ENCODE measurements around the gene PIK3CA. TPM values are rescaled to one million over a fixed set of nuclear protein-coding genes. Genes with fewer than 3 reads are reported as not detected.

PIK3CA gene
- total and polyA plus RNA-seq, 12 donors: 4.1 to 52.4 (median 24.6) TPM

GRCh38 chr3:179166561-179167201, 18.5 kb downstream of the PIK3CA start:
- intact Hi-C loops (cut with DNase I): no loop called here
- no peak for DNase-seq
- 9 to 25% (median 21%) methylated on average over 2 of the region's 2 CpGs for WGBS, 4 donors
- Histone ChIP-seq H3K9me3 (replicated peaks in 1 of 3) (peaks cover 0 to 9% (median 0%) of the 10 kb centered on the region in 3 donors), H3K36me3 (replicated peaks in 1 of 2) (no peaks in the 10 kb centered on the region), H3K27ac (no peak overlapping the region), H3K4me1 (replicated peaks in 1 of 2) (peaks cover 7 to 26% of the 10 kb centered on the region in 2 donors), H3K4me3 (no peak overlapping the region), H3K27me3 (no peaks in the 10 kb centered on the region)
- TF ChIP-seq POLR2A (IDR thresholded peaks at IDR 0.05) (no peak), CTCF (IDR thresholded peaks at IDR 0.05) (peak in 1 of 6 experiments; percentile 1)

- H3K27me3 ChIP-seq: no peaks in the 10 kb centered on the region
- H3K36me3 ChIP-seq (replicated peaks in 1 of 2): no peaks in the 10 kb centered on the region
- intact Hi-C loops (cut with DNase I): no loop called here
- no peak overlapping the region for H3K4me3 ChIP-seq
- no peak for DNase-seq
- no peak for TF ChIP-seq POLR2A (IDR thresholded peaks at IDR 0.05)
- no peak for TF ChIP-seq CTCF (IDR thresholded peaks at IDR 0.05)
- 87 to 94% (median 90%) methylated on average over 2 of the region's 2 CpGs for WGBS, 4 donors
- no peak overlapping the region for H3K27ac ChIP-seq
- peaks cover 7 to 26% of the 10 kb centered on the region in 2 donors for H3K4me1 ChIP-seq (replicated peaks in 1 of 2)
- H3K9me3 ChIP-seq (replicated peaks in 1 of 3): peaks cover 0 to 16% (median 0%) of the 10 kb centered on the region in 3 donors
These were observed 20.8 kb downstream of the PIK3CA start for GRCh38 chr3:179168918-179169317.

GRCh38 chr3:179172546-179172945, 24.4 kb downstream of the PIK3CA start:
- Histone ChIP-seq H3K27me3 (no peaks in the 10 kb centered on the region), H3K4me3 (no peak overlapping the region), H3K27ac (no peak overlapping the region), H3K4me1 (replicated peaks in 1 of 2) (peaks cover 0 to 16% of the 10 kb centered on the region in 2 donors), H3K36me3 (replicated peaks in 1 of 2) (no peaks in the 10 kb centered on the region), H3K9me3 (replicated peaks in 1 of 3) (peaks cover 0 to 16% (median 0%) of the 10 kb centered on the region in 3 donors)
- DNase-seq: no peak
- intact Hi-C loops (cut with DNase I): no loop called here
- TF ChIP-seq POLR2A (IDR thresholded peaks at IDR 0.05) (no peak), CTCF (IDR thresholded peaks at IDR 0.05) (no peak)

GRCh38 chr3:179174316-179174715, 26.2 kb downstream of the PIK3CA start:
- TF ChIP-seq CTCF (IDR thresholded peaks at IDR 0.05) (no peak), POLR2A (IDR thresholded peaks at IDR 0.05) (no peak)
- Histone ChIP-seq H3K27ac (no peak overlapping the region), H3K4me3 (no peak overlapping the region), H3K27me3 (no peaks in the 10 kb centered on the region), H3K4me1 (replicated peaks in 1 of 2) (peaks cover 0 to 24% of the 10 kb centered on the region in 2 donors), H3K36me3 (replicated peaks in 1 of 2) (no peaks in the 10 kb centered on the region), H3K9me3 (replicated peaks in 1 of 3) (peaks cover 0 to 6% (median 0%) of the 10 kb centered on the region in 3 donors)
- no peak for DNase-seq
- 95 to 96% (median 96%) methylated on average over 3 of the region's 3 CpGs for WGBS, 4 donors
- intact Hi-C loops (cut with DNase I): no loop called here

All from adrenal gland (tissue), 12 donors.